K562 (cell line): Measurements from ENCODE around the gene PLEKHH3. TPM values are rescaled to one million over a fixed set of nuclear protein-coding genes. Genes with fewer than 3 reads are reported as not detected.
A peak's percentile ranks its signal among the peaks of the same experiment; 100 is the strongest.

Source experiments
- ADNP ChIP-seq: fragments of 200-800 bp; sonication (Bioruptor generic); IDR thresholded peaks from 2 replicates; pipeline ENCODE4 v1.6.1; 2016; ENCODE audit warnings: missing genetic modification characterization, missing compliant biosample characterization
- CBX3 ChIP-seq, 2 experiments: IDR thresholded peaks; 1 replicate in 1 of 2; 2 replicates in 1 of 2; pipeline ENCODE4 v1.6.1; 2012; ENCODE audit warnings: inconsistent platforms in 2 of 2, low read length in 2 of 2, borderline replicate concordance in 1 of 2, control low read depth in 1 of 2
- HMGN3 ChIP-seq: IDR thresholded peaks from 2 replicates; pipeline ENCODE4 v1.6.1; 2011; ENCODE audit warnings: borderline replicate concordance, low read depth, mild to moderate bottlenecking, mixed read lengths, low read length; ENCODE audit not compliant: insufficient read length; ENCODE audit errors: extremely low read depth
- HNRNPH1 ChIP-seq: fragments of 200-400 bp; formaldehyde crosslinking; optimal IDR thresholded peaks from 2 replicates; pipeline ENCODE3; 2017; ENCODE audit warnings: low read depth, mild to moderate bottlenecking, low read length, moderate library complexity
- MECOM ChIP-seq: fragments of 250-450 bp; sonication (Bioruptor Pico); IDR thresholded peaks from 2 replicates; pipeline ENCODE4 v1.8.0; 2022; ENCODE audit warnings: inconsistent platforms
- PHF8 ChIP-seq: fragments of 200-600 bp; sonication (generic); IDR thresholded peaks from 2 replicates; pipeline ENCODE4 v1.6.1; 2012; ENCODE audit warnings: mixed run types, mild to moderate bottlenecking, inconsistent platforms, low read length, moderate library complexity, borderline replicate concordance
- SMARCE1 ChIP-seq: fragments of 450-650 bp; IDR thresholded peaks from 2 replicates; pipeline ENCODE4 v1.7.1; 2016; ENCODE audit warnings: mild to moderate bottlenecking
- ZNF282 ChIP-seq: sonication (generic); formaldehyde crosslinking; IDR thresholded peaks from 2 replicates; pipeline ENCODE4 v1.8.1; 2023; ENCODE audit warnings: missing genetic modification reagents
- ZNF589 ChIP-seq: fragments of 200-800 bp; sonication (Bioruptor generic); IDR thresholded peaks from 2 replicates; pipeline ENCODE4 v1.6.1; 2016; ENCODE audit warnings: low read depth, missing genetic modification characterization, missing compliant biosample characterization
- polyA plus RNA-seq, 8 experiments: library from polyadenylated mRNA; depleted of rRNA in 4 of 8; stranded (reverse) in 5 of 8; unstranded in 3 of 8; fragments of >200 nt; fragmentation: Nextera tagmentation in 2 of 8; fragmentation: Illumina TruSeq in 1 of 8; extraction: Ambion mirVana in 2 of 8; extraction: Trizol in 1 of 8; gene quantifications; 2 replicates each; pipeline versions ENCODE4 v1.2.1 to v1.2.3, GENCODE V29; 2011 to 2014; ENCODE audit warnings: inconsistent platforms in 1 of 8, missing spikeins in 1 of 8
- total RNA-seq, 7 experiments: library from RNA; depleted of rRNA in 6 of 7; stranded (reverse); fragments of >200 nt in 6 of 7; fragmentation: Illumina TruSeq in 2 of 7; extraction: Trizol in 2 of 7; gene quantifications; 2 replicates each; pipeline versions ENCODE4 v1.2.1 to v1.2.3, GENCODE V29; 2011 to 2021; ENCODE audit warnings: low replicate concordance in 1 of 7
- TF ChIP-seq, protein P1 (sequence below): IDR thresholded peaks from 2 replicates; pipeline ENCODE4 v1.6.1; 2011; ENCODE audit warnings: borderline replicate concordance, low read depth, mild to moderate bottlenecking, moderate library complexity, low read length; ENCODE audit not compliant: insufficient read depth, poor library complexity, severe bottlenecking
- TF ChIP-seq, protein P2 (sequence below), 3 experiments: IDR thresholded peaks in 2 of 3; conservative IDR thresholded peaks in 1 of 3; 2 replicates each; pipeline ENCODE4 v1.5.1; 2011 to 2012; ENCODE audit warnings: low read length in 3 of 3, mild to moderate bottlenecking in 3 of 3, control low read depth in 2 of 3, improper control_type of control experiment in 1 of 3, inconsistent platforms in 1 of 3, low read depth in 1 of 3, mixed read lengths in 1 of 3, moderate library complexity in 1 of 3; ENCODE audit not compliant: insufficient read depth in 2 of 3
- TF ChIP-seq, protein P3 (sequence below): IDR thresholded peaks from 3 replicates; pipeline ENCODE4 v1.6.1; 2011; ENCODE audit warnings: borderline replicate concordance, mild to moderate bottlenecking, moderate library complexity; ENCODE audit not compliant: insufficient read length; ENCODE audit errors: extremely low read depth
- TF ChIP-seq, protein P4 (sequence below): sonication (generic); formaldehyde crosslinking; IDR thresholded peaks from 2 replicates; pipeline ENCODE4 v1.8.0; 2022; ENCODE audit warnings: mild to moderate bottlenecking, missing genetic modification reagents
- TF ChIP-seq, protein P5 (sequence below): fragments of 450-650 bp; IDR thresholded peaks from 2 replicates; pipeline ENCODE4 v1.6.1; 2016; ENCODE audit warnings: antibody characterized with exemption

The PLEKHH3 gene
- total and polyA plus RNA-seq, 9 of the 15 experiments (the other 6 are each of a cell fraction or from before 2014, with no cell fraction given), result 0.58 to 34.5 (median 5.0) TPM

DNA sequence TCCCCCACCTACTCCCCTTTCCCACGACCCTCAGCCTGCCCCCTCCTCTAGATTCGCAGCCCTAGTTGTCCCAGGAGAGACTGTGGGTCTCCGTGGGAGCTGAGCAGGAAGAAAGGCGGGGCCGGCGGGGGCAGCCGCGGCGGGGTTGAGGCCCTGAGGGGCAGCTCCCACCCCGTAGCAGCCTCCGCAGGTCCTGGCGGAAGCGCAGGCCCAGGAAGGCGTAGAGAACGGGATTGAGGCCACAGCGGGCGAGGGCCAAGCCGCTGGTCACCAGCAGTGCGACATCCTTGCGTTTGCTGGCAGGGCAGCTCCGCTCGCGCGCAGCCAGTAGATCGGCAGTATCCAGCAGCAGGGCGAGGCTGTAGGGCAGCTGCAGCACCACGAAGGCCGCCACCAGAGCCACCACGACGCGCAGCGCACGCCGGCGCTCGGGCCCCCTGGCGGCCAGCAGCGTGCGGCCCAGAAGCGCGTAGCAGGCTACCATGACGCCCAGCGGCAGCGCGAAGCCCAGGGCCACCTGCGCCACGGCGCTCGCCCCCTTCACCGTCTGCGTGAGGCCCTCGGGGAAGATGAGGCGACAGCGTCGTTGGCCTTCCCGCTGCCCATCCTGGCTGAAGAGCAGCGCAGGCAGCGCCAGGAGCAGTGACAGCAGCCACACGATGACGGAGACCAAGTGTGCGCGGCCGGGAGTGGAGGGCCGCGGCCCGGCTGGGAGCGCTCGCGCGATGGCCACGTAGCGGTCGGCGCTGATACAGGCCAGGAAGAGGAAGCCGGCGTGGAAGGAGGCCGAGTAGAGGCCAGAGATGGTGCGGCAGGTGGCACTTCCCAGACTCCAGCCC, 2.9 kb upstream of the PLEKHH3 start (continued):
- TF ChIP-seq, protein P1, sequence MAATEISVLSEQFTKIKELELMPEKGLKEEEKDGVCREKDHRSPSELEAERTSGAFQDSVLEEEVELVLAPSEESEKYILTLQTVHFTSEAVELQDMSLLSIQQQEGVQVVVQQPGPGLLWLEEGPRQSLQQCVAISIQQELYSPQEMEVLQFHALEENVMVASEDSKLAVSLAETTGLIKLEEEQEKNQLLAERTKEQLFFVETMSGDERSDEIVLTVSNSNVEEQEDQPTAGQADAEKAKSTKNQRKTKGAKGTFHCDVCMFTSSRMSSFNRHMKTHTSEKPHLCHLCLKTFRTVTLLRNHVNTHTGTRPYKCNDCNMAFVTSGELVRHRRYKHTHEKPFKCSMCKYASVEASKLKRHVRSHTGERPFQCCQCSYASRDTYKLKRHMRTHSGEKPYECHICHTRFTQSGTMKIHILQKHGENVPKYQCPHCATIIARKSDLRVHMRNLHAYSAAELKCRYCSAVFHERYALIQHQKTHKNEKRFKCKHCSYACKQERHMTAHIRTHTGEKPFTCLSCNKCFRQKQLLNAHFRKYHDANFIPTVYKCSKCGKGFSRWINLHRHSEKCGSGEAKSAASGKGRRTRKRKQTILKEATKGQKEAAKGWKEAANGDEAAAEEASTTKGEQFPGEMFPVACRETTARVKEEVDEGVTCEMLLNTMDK, result peak; percentile 80
- no peak for TF ChIP-seq MECOM (CRISPR knock-in tag)
- TF ChIP-seq ZNF282 (CRISPR knock-in tag), result peak; percentile 96; the same call in 1 of the 2 replicates
- TF ChIP-seq HMGN3, result no peak
- TF ChIP-seq, protein P2, sequence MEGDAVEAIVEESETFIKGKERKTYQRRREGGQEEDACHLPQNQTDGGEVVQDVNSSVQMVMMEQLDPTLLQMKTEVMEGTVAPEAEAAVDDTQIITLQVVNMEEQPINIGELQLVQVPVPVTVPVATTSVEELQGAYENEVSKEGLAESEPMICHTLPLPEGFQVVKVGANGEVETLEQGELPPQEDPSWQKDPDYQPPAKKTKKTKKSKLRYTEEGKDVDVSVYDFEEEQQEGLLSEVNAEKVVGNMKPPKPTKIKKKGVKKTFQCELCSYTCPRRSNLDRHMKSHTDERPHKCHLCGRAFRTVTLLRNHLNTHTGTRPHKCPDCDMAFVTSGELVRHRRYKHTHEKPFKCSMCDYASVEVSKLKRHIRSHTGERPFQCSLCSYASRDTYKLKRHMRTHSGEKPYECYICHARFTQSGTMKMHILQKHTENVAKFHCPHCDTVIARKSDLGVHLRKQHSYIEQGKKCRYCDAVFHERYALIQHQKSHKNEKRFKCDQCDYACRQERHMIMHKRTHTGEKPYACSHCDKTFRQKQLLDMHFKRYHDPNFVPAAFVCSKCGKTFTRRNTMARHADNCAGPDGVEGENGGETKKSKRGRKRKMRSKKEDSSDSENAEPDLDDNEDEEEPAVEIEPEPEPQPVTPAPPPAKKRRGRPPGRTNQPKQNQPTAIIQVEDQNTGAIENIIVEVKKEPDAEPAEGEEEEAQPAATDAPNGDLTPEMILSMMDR (IDR thresholded peaks at IDR 0.05 in 2 of 3, conservative IDR thresholded peaks at IDR 0.05 in 1 of 3; ENCODE audit: insufficient read depth in 2 of 3, low read depth in 1 of 3, low read length in 3 of 3), result peak; percentile 60 to 90 (median 64)
- no peak; a peak in 1 of 3 replicates for TF ChIP-seq CBX3 (IDR thresholded peaks at IDR 0.05; ENCODE audit: borderline replicate concordance in 1 of 2, low read length in 2 of 2)
- TF ChIP-seq ADNP (tag), result no peak
- TF ChIP-seq ZNF589 (CRISPR knock-in tag), result no peak
- TF ChIP-seq, protein P3, sequence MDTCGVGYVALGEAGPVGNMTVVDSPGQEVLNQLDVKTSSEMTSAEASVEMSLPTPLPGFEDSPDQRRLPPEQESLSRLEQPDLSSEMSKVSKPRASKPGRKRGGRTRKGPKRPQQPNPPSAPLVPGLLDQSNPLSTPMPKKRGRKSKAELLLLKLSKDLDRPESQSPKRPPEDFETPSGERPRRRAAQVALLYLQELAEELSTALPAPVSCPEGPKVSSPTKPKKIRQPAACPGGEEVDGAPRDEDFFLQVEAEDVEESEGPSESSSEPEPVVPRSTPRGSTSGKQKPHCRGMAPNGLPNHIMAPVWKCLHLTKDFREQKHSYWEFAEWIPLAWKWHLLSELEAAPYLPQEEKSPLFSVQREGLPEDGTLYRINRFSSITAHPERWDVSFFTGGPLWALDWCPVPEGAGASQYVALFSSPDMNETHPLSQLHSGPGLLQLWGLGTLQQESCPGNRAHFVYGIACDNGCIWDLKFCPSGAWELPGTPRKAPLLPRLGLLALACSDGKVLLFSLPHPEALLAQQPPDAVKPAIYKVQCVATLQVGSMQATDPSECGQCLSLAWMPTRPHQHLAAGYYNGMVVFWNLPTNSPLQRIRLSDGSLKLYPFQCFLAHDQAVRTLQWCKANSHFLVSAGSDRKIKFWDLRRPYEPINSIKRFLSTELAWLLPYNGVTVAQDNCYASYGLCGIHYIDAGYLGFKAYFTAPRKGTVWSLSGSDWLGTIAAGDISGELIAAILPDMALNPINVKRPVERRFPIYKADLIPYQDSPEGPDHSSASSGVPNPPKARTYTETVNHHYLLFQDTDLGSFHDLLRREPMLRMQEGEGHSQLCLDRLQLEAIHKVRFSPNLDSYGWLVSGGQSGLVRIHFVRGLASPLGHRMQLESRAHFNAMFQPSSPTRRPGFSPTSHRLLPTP, result no peak
- TF ChIP-seq, protein P4, sequence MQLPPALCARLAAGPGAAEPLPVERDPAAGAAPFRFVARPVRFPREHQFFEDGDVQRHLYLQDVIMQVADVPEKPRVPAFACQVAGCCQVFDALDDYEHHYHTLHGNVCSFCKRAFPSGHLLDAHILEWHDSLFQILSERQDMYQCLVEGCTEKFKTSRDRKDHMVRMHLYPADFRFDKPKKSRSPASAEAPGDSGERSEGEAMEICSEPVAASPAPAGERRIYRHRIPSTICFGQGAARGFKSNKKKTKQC, result peak; percentile 94
- TF ChIP-seq PHF8, result peak; percentile 62; the same call in 1 of the 2 replicates
- no peak for TF ChIP-seq HNRNPH1
- TF ChIP-seq, protein P5, sequence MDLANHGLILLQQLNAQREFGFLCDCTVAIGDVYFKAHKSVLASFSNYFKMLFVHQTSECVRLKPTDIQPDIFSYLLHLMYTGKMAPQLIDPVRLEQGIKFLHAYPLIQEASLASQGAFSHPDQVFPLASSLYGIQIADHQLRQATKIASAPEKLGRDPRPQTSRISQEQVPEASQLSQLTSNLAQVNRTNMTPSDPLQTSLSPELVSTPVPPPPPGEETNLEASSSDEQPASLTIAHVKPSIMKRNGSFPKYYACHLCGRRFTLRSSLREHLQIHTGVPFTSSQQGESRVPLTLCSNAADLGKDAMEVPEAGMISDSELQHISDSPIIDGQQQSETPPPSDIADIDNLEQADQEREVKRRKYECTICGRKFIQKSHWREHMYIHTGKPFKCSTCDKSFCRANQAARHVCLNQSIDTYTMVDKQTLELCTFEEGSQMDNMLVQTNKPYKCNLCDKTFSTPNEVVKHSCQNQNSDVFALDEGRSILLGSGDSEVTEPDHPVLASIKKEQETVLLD, result no peak
- TF ChIP-seq SMARCE1, result no peak
